ENCODE results near the gene BLM.

Gene BLM

GRCh38 chr15:90865702-90866101, 148.6 kb downstream of the BLM start:
- Mint-ChIP-seq H3K4me1 (peaks cover 67% of the 10 kb centered on the region), H3K27me3 (ENCODE audit: low read depth, poor library complexity) (no peaks in the 10 kb centered on the region), H3K9me3 (no peaks in the 10 kb centered on the region), H3K4me3 (no peak overlapping the region), H3K27ac (no peak overlapping the region), H3K36me3 (ENCODE audit: low read depth) (no peaks in the 10 kb centered on the region)
- TF ChIP-seq CTCF (IDR thresholded peaks at IDR 0.05) = no peak
- no peak for DNase-seq

Data from nephron progenitor cell (in vitro differentiated cells).